GM12872 (cell line): ENCODE measurements around the gene DLGAP1.

Experiments used
- TF ChIP-seq, protein P1 (sequence below): IDR thresholded peaks from 3 replicates; pipeline ENCODE4 v1.5.1; 2011; ENCODE audit warnings: low read depth, mild to moderate bottlenecking, low read length, moderate library complexity; ENCODE audit not compliant: insufficient read depth

DLGAP1 gene

GRCh38 chr18:4406856-4407255 is 48.3 kb downstream of the DLGAP1 start:
- TF ChIP-seq, protein P1, sequence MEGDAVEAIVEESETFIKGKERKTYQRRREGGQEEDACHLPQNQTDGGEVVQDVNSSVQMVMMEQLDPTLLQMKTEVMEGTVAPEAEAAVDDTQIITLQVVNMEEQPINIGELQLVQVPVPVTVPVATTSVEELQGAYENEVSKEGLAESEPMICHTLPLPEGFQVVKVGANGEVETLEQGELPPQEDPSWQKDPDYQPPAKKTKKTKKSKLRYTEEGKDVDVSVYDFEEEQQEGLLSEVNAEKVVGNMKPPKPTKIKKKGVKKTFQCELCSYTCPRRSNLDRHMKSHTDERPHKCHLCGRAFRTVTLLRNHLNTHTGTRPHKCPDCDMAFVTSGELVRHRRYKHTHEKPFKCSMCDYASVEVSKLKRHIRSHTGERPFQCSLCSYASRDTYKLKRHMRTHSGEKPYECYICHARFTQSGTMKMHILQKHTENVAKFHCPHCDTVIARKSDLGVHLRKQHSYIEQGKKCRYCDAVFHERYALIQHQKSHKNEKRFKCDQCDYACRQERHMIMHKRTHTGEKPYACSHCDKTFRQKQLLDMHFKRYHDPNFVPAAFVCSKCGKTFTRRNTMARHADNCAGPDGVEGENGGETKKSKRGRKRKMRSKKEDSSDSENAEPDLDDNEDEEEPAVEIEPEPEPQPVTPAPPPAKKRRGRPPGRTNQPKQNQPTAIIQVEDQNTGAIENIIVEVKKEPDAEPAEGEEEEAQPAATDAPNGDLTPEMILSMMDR, result no peak

DNA sequence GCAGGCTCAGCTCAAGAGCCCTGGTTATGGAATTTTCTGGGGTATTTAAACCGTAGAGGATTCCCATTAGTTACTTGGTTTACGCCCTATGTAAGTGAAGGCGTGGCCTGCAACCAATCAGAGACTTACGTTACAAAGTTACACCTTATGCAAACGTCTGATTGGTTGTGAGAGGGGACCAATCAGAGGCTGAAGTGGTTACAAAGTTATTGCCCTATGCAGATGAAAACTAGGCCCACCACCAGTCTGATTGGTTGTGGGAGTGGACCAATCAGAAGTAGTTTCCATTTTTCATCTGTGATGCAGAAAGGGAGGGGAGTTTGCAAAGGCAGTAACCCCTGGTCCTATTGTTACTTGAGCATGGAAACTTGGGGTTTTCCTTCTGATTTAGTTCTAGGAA is 49.1 kb downstream of the DLGAP1 start:
- TF ChIP-seq, protein P1, result no peak

DNA sequence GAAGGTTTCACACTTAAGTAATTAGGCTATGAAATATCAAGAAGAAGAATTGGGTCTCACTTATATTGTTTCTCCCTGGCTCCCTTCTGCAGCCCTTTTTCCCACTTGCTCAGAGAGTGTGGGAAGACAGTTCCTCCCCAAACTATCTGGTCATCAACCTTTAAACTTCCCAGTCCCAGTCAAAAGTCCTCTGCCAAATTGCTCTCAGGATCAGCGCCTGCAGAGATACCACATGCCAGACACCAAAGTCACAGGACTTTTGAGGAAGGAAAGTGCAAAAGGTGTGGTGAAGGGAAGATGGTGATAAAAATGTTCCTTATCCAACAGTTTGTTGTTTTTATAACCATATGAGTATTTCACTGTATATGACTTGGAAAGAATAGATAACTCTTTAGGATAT is 51.3 kb downstream of the DLGAP1 start:
- TF ChIP-seq, protein P1, result no peak

DNA sequence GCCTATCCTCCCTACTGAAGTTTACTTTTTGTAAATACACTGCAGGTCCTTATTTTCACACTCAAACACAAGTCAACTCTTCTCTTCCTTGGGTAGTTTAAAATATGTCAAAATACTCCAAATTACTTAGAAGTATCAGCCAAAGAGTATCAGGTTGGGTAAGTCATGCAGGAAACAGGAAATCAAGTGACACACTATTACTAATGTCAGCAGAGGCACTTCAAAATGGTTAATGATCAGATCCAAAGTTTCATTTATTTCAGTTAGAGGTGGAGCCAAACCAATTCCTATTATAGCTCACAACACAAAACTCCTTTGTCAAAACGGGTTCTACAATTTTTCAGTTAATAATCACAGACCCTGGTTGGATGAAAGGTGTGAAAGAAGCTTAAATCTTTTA is 54.2 kb downstream of the DLGAP1 start:
- TF ChIP-seq, protein P1, result no peak

- TF ChIP-seq, protein P1, result no peak
Measured at GRCh38 chr18:4399929-4400328, 55.2 kb downstream of the DLGAP1 start.

DNA sequence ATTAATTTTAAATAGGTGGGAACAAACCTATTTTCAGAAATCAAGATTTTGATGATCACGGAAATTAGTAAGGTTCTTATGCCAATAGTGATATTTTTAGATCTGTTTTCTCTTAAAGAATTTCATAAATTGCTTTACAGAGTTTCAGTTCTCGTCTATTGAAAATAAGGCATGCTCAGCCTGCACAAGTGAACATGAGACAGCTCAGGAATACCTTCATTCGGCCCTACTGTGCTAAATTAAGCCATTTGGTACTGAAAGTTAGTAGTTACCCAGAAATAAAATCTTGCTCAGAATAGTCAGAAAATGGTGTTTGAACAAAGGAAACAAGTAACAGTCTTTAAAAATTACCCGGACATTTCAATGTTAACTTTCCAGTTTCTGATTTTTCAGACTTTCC is 60.4 kb downstream of the DLGAP1 start:
- TF ChIP-seq, protein P1, result no peak

DNA sequence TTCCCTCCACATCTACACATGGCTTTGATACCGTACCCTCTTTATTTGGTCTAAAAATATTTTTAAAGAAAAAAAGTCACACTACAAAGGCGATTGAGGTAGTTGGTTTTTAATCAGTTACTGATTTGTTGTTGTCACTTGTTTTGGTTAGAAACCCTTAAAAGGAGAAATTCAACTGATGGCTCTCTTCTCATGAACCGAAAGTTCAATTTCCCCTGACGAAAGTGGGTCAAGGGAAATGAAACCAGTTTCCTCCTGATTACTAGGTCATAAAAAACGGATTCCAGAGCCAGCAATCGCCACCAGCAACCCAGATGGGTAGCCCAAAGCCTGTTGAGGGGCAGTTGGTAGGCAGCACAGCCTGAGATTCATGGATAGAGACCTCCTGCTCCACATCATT is 63.2 kb downstream of the DLGAP1 start:
- TF ChIP-seq, protein P1, result no peak

GRCh38 chr18:4385876-4386275 is 69.2 kb downstream of the DLGAP1 start:
- TF ChIP-seq, protein P1, result no peak
